ENCODE results near the gene PRR22.
"Not testable (repeated sequence)": the region's sequence is repeated elsewhere in the genome, so short reads cannot be mapped to it uniquely, and the experiment has no call there.

Gene PRR22

DNA sequence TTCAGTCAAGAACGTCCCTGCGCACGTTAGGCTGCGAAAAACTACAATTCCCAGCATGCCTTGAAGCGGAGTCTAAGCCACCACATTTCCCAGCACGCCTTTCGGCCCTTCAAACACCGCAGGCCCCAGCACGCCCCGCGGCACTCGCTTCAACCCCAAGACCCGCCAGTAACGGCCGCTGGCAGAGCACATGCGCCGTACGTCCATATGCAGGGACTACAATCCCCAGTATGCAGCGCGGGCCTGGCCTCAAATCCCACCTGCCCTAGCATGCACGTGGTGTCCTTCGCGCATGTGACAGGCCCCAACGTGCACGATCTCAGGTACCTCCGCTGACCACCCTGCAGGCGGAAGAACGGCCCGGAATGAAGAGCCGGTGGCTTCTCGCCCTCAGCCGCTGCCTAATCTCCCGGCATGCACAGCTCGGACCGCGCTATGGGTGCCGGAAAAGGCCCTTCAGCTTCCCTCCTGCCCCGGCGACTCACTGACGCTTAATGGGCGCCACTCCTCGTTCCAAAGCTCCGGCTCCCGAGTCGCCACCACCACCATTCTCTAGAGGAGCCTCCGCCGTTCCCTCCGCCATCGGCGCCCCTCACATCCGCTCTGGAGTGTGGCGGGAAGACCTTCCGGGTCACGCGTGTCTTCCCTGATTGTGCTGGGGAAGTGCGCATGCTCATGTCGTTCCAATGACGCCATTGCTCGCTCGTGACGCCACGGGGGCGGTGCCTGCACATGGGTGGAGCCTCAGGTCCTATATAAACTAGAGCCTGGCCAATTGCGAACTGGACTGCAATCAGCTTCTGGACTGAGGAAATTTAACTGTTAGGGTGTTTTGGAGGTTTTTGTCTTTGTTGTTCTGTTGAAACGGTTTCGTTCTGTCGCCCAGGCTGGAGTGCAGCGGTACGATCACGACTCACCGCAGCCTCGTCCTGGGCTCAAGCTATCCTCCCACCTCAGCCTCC is 6.3 kb upstream of the PRR22 start, which contains the start of gene DUS3L:
TSS of gene DUS3L (minus strand) at position 605 of the 962 bp plus-strand sequence. CDS start at position 583, 22 bp downstream.
- DNase-seq (ENCODE audit: low spot score): peak; percentile 96

- no peak for DNase-seq (ENCODE audit: low spot score)
Measured at GRCh38 chr19:5789886-5790558, 5.5 kb upstream of the PRR22 start.

- no peak for DNase-seq (ENCODE audit: low spot score)
Measured at GRCh38 chr19:5789351-5789761, 4.8 kb upstream of the PRR22 start.

DNA sequence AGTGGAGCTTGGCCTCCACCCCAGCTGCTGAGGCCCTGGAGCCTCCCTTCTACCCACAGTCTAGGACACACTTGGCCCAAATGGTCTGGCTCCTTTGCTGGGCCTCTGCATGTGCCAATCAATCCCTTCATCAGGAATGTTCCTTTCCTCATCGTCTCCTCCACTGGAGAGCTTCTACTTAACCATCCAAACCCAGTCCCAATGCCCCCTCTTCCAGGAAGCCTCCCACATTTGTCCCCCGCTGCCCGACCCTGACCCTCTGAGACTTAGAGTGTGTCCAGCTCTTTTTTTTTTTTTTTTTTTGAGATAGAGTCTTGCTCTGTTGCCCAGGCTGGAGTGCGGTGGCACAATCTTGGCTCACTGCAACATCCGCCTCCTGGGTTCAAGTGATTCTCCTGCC is 3.9 kb upstream of the PRR22 start:
- no peak for DNase-seq (ENCODE audit: low spot score)

GRCh38 chr19:5787409-5788182 is 3.0 kb upstream of the PRR22 start:
- DNase-seq (ENCODE audit: low spot score): no peak

DNA sequence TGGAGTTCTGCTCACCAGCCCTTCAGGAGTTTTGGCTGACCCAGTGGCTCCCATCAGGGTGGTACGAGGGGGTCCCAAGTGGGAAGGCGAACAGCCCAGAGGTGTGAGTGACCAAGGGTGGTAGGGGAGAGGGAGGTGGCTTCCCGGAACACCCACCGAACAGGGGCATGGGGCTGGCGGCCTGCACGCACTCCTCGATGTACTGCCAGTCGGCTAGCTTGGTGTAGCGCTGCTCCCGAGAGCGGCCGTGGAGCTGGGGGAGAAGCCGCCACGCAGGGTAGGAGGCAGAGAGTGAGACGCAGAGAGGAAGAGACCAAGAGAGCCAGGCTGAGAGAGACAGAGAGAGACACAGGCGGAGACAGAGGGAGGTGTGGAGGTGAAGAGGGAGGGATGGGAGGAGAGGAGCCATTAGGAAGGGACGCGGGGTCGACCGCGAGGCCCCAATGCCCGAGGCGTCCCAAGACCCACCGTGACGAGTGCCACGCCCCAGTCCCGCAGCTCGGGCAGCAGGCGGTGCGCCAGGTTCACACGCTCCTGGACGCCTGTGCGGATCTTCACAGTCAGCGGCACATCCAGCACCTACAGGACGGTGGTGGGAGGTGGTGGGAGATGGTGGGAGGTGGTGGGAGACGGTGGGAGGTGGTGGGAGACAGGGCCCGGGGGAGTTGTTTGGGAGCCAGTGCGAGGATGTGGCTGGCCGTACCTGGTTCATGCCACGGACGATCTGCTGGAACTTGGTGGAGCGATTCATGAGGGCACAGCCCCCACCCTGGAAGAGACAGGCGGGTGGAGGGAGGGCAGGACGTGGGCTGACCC is 2.3 kb upstream of the PRR22 start:
- DNase-seq (ENCODE audit: low spot score): no peak

- DNase-seq (ENCODE audit: low spot score): no peak
Measured at GRCh38 chr19:5785423-5785822, 877 bp upstream of the PRR22 start.

- DNase-seq (ENCODE audit: low spot score): no peak
Measured at GRCh38 chr19:5782945-5783919, 1.3 kb downstream of the PRR22 start.

DNA sequence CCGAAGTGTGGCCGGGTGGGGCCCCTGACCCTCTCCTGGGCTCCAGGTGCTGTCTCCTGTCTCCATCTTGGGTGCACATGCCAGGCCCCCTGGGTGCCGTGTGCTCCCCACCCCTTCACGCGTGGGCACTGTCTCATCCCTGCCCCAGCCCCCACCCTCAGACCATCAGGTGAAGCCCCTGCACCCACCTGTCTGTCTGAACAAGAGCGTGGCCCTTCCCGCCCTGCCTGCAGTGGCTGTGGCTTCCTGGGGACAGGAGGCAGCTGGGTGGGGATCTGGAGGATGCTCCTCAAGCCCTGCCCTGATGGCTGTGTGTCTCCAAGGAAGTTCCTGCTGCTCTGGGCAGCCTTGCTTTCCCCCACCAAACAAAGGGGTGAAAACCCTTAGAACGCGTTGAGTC is 2.2 kb downstream of the PRR22 start:
- DNase-seq (ENCODE audit: low spot score): no peak

DNA sequence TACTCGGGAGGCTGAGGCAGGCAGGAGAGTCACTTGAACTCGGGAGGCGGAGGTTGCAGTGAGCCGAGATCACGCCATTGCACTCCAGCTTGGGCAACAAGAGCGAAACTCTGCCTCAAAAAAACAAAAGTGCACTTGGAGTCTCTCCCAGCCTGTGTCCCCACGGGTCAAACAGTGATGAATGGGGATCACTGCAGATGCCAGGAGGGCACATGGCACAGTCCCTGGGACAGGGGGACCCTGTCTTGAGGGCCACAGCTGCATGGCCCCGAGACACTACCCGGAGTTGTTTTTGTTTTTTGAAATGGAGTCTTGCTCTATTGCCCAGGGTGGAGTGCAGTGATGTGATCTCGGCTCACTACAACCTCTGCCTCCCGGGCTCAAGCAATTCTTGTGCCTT is 3.6 kb downstream of the PRR22 start:
- not testable (repeated sequence) for DNase-seq (ENCODE audit: low spot score)

DNA sequence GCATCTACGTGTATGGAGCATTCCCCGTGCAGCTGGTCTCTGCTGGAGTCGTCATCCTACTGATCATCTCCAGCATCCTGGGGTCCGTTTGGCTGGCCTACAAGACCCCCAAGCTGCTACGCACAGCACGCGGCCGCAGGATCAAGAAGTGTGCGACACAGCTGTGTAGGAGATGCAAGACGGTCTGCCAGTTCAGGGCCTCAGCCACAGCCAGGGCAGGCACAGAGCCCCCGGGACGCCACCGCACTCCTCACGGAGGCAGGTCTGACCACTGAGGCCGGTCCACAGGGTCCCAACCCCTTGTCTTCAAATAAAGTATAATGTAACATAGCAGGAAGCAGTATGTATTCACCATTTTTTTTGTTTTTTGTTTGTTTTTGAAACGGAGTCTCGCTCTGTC is 6.1 kb downstream of the PRR22 start:
- no peak for DNase-seq (ENCODE audit: low spot score)

- no peak for DNase-seq (ENCODE audit: low spot score)
Measured at GRCh38 chr19:5775668-5776309, 8.8 kb downstream of the PRR22 start.

DNA sequence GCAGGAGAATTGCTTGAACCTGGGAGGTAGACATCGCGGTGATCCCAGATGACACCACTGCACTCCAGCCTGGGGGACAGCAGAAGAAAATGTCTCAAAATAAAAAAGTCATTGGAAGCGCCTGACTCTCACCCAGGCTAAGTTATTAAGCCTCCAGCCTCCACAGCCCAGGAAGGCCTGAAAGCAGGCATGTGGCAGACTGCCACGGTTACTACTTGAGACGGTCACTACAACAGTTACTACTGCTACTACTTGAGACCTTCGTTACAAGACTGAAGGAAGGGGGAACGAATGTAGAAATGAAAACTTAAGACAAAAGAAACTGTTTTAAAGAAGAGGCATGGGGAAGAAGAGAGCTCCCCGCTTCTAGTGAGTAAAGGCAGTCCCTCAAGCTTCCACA is 9.6 kb downstream of the PRR22 start:
- no peak for DNase-seq (ENCODE audit: low spot score)

DNA sequence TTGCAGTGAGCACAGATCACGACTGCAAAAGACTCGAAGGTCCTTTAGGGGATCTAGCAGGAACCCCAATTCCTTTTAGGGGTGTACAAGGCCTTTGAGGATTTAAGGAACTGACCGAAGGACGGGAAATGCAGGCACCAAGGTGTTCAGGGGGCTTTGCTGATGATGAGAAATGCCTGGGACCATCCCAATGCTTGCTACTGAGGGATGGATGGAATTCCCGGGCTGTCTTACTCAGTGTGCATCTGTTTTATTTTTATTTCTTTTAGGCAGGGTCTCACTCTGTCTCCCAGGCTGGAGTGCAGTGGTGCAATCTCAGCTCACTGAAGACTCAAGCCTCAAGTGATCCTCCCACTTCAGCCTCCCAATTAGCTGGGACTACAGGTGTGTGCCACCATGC is 11.3 kb downstream of the PRR22 start:
- no peak for DNase-seq (ENCODE audit: low spot score)

- no peak for DNase-seq (ENCODE audit: low spot score)
Measured at GRCh38 chr19:5772416-5772815, 12.1 kb downstream of the PRR22 start.

GRCh38 chr19:5767949-5768348 is 16.6 kb downstream of the PRR22 start:
- DNase-seq (ENCODE audit: low spot score): no peak

- DNase-seq (ENCODE audit: low spot score): no peak
Measured at GRCh38 chr19:5765220-5765619, 19.3 kb downstream of the PRR22 start.

GRCh38 chr19:5762608-5763217 is 21.8 kb downstream of the PRR22 start:
- no peak for DNase-seq (ENCODE audit: low spot score)

GRCh38 chr19:5753743-5754142 is 30.8 kb downstream of the PRR22 start:
- no peak for DNase-seq (ENCODE audit: low spot score)

Data from SW480 (cell line).